ENCODE data around the gene HCLS1.
"Not testable (repeated sequence)": the region's sequence is repeated elsewhere in the genome, so short reads cannot be mapped to it uniquely, and the experiment has no call there.

Gene HCLS1

DNA sequence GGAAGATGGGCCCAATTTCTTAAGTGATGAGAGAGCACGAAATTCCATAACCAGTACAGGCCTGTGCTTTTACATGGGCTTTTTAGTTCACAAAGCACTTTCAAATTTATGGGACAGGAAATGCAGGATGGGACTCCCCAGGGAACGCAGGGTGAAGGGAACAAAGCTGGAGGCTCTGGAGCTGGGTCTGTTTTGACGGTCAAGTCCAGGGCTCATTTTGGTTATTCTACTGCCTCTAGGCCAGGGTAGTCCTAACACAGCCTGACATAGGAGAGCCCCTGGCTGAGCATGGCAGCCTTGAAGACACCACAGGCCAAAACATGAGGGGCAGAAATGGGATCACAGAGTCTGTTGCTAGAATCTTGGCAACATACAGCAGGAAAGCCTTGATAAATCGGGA lies 33.5 kb downstream of the HCLS1 start:
- no peaks in the 10 kb centered on the region for H3K36me3 ChIP-seq (ENCODE audit: insufficient read depth, low read length)
- no peaks in the 10 kb centered on the region for H3K27me3 ChIP-seq (ENCODE audit: control insufficient read depth in 1 of 2, insufficient read depth in 2 of 2, low read length in 2 of 2)
- no peak overlapping the region for H3K9ac ChIP-seq (ENCODE audit: low read length)
- no peak overlapping the region for H3K4me3 ChIP-seq (ENCODE audit: low read depth in 1 of 2, low read length in 2 of 2)
- H3K27ac ChIP-seq (ENCODE audit: low read depth, low read length): no peak overlapping the region
- no peaks in the 10 kb centered on the region for H3K9me3 ChIP-seq (ENCODE audit: low read length)
- H3K4me1 ChIP-seq (ENCODE audit: insufficient read depth, low read length): no peaks in the 10 kb centered on the region

DNA sequence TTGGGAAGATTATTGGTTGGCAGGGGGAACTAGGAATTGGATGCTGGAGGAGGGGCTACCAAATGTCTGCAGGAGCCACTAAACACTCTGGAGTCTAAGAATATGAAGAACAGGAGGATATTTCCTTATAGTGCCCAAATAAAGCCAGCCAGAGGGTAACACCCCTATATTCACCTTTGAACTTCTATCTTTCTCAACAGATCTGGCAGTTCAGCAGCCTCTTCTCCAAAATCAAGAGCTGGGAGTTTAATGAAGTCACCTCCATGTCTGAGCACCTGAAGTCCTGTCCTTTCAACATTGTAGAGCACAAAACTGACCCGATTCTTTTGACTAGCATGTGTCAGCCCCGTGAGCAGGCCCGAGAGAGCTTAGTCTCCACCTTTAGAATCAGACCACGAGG lies 34.2 kb downstream of the HCLS1 start:
- Histone ChIP-seq H3K9me3 (ENCODE audit: low read length) (no peaks in the 10 kb centered on the region), H3K4me1 (ENCODE audit: insufficient read depth, low read length) (no peaks in the 10 kb centered on the region), H3K36me3 (ENCODE audit: insufficient read depth, low read length) (no peaks in the 10 kb centered on the region), H3K4me3 (ENCODE audit: low read depth in 1 of 2, low read length in 2 of 2) (no peak overlapping the region), H3K27ac (ENCODE audit: low read depth, low read length) (no peak overlapping the region), H3K27me3 (ENCODE audit: control insufficient read depth in 1 of 2, insufficient read depth in 2 of 2, low read length in 2 of 2) (no peaks in the 10 kb centered on the region), H3K9ac (ENCODE audit: low read length) (no peak overlapping the region)

DNA sequence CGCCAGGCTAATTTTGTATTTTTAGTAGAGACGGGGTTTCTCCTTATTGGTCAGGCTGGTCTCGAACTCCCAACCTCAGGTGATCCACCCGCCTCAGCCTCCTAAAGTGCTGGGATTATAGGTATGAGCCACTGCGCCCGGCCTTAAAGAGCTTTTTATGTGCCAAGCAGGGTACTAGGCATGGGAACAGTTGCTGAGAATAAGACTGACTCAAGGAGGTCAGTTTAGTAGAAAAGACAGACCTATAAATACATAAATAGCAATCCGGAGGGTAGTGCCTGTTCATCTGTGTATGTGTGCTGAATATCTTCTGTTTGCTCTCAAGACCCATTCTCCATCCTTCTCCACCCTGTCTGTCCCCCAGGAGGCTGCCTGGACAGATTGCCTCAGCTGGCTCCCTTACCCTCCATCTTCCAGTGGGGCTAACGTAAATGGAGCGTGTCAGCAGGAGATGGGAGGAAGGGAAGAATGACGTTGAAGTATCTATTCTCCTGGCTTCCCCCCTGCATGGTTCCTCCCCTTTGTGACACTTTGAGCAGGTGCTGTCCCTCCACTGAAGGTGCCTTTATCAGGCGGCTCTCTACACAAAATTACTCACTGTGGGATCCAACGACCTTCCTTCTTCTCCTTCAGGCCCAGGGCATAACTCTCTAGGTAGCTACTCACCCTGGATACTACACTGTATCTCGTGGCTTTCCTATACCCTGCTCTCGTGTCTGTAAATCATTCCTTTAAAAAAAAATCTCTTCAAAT lies 36.4 kb downstream of the HCLS1 start:
- Histone ChIP-seq H3K4me3 (ENCODE audit: low read depth in 1 of 2, low read length in 2 of 2) (no peak overlapping the region), H3K27me3 (ENCODE audit: control insufficient read depth in 1 of 2, insufficient read depth in 2 of 2, low read length in 2 of 2) (no peaks in the 10 kb centered on the region), H3K36me3 (ENCODE audit: insufficient read depth, low read length) (no peaks in the 10 kb centered on the region), H3K9me3 (ENCODE audit: low read length) (no peaks in the 10 kb centered on the region), H3K4me1 (ENCODE audit: insufficient read depth, low read length) (no peaks in the 10 kb centered on the region), H3K27ac (ENCODE audit: low read depth, low read length) (no peak overlapping the region), H3K9ac (ENCODE audit: low read length) (no peak overlapping the region)

DNA sequence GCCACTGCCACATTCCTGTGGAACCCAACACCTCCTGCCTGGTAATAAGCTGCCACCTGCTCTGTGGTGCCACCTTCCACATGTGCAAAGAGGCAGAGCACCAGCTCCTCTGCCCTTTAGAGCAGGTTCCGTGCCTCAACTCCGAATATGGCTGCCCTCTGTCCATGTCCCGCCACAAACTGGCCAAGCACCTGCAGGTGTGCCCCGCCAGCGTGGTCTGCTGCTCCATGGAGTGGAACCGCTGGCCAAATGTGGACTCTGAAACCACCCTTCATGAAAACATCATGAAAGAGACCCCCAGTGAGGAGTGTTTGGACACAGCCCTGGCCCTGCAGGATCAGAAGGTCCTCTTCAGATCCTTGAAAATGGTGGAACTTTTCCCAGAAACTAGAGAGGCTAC lies 39.2 kb downstream of the HCLS1 start:
- Histone ChIP-seq H3K9me3 (ENCODE audit: low read length) (no peaks in the 10 kb centered on the region), H3K27ac (ENCODE audit: low read depth, low read length) (no peak overlapping the region)

DNA sequence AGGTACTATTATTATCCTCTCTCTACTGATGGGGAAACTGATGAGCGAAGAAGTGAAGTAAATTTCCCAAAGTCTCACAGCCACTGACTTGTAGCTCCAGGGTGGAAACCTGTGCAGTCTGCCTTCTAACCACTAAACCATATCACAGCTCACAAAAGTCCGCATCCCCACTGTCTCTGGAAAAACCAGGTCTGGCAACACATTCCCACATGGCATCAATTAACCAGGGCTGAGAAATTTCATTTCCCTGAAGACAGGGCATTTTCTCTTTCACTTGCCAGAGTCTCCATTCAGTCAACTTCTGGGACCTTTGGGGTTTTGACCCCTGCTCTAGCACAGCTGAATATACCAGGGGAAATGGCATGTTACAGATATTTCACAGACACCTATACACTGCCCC lies 41.0 kb downstream of the HCLS1 start:
- Histone ChIP-seq H3K9ac (ENCODE audit: low read length) (no peak overlapping the region), H3K27ac (ENCODE audit: low read depth, low read length) (no peak overlapping the region), H3K27me3 (ENCODE audit: control insufficient read depth in 1 of 2, insufficient read depth in 2 of 2, low read length in 2 of 2) (no peaks in the 10 kb centered on the region), H3K4me1 (ENCODE audit: insufficient read depth, low read length) (no peaks in the 10 kb centered on the region), H3K9me3 (ENCODE audit: low read length) (no peaks in the 10 kb centered on the region), H3K4me3 (ENCODE audit: low read depth in 1 of 2, low read length in 2 of 2) (no peak overlapping the region), H3K36me3 (ENCODE audit: insufficient read depth, low read length) (no peaks in the 10 kb centered on the region)

More for the DNA sequence above, 39.2 kb downstream of the HCLS1 start:
- no peaks in the 10 kb centered on the region for H3K4me1 ChIP-seq (ENCODE audit: insufficient read depth, low read length)
- no peak overlapping the region for H3K9ac ChIP-seq (ENCODE audit: low read length)
- no peak overlapping the region for H3K4me3 ChIP-seq (ENCODE audit: low read depth in 1 of 2, low read length in 2 of 2)
- H3K27me3 ChIP-seq (ENCODE audit: control insufficient read depth in 1 of 2, insufficient read depth in 2 of 2, low read length in 2 of 2): no peaks in the 10 kb centered on the region
- H3K36me3 ChIP-seq (ENCODE audit: insufficient read depth, low read length): no peaks in the 10 kb centered on the region

DNA sequence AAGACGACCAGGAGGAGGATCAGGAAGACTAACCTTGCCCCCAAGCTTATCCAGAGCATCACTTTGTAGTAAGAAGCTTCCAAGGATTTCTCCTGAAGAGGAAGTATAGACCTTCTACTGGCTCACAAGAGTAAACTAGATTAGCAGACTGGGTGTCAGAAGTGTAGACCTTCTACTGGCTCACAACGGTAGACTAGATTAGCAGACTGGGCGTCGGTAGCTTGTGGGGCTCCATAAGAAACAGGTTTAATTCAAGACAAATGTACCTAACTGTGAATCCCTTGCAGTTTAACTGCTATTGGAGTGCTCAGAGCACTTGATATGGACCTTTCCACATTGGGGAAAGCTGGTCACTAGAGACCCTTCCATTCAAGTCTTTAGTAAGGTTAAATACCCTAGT lies 54.6 kb downstream of the HCLS1 start:
- Histone ChIP-seq H3K9me3 (ENCODE audit: low read length) (no peaks in the 10 kb centered on the region), H3K4me3 (ENCODE audit: low read depth in 1 of 2, low read length in 2 of 2) (no peak overlapping the region), H3K27ac (ENCODE audit: low read depth, low read length) (no peak overlapping the region), H3K36me3 (ENCODE audit: insufficient read depth, low read length) (no peaks in the 10 kb centered on the region), H3K9ac (ENCODE audit: low read length) (no peak overlapping the region), H3K4me1 (ENCODE audit: insufficient read depth, low read length) (no peaks in the 10 kb centered on the region), H3K27me3 (ENCODE audit: control insufficient read depth in 1 of 2, insufficient read depth in 2 of 2, low read length in 2 of 2) (no peaks in the 10 kb centered on the region)

DNA sequence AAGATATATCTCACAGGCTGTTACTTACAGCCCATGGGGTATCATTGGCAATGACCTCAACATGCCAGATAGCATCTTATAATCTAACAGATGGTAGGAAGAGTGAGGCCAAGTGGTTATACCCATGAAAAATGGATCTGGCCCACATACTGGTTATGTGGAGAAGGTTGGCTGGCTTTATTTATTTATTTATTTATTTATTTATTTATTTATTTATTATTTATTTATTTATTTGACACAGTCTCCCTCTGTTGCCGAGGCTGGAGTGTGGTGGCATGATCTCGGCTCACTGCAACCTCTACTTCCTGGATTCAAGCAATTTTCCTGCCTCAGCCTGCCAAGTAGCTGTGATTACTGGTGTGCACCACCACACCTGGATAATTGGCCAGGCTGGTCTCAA lies 55.9 kb downstream of the HCLS1 start:
- Histone ChIP-seq H3K4me1 (ENCODE audit: insufficient read depth, low read length) (no peaks in the 10 kb centered on the region), H3K9me3 (ENCODE audit: low read length) (no peaks in the 10 kb centered on the region), H3K4me3 (ENCODE audit: low read depth in 1 of 2, low read length in 2 of 2) (no peak overlapping the region), H3K9ac (ENCODE audit: low read length) (no peak overlapping the region), H3K27me3 (ENCODE audit: control insufficient read depth in 1 of 2, insufficient read depth in 2 of 2, low read length in 2 of 2) (no peaks in the 10 kb centered on the region), H3K36me3 (ENCODE audit: insufficient read depth, low read length) (no peaks in the 10 kb centered on the region), H3K27ac (ENCODE audit: low read depth, low read length) (no peak overlapping the region)

DNA sequence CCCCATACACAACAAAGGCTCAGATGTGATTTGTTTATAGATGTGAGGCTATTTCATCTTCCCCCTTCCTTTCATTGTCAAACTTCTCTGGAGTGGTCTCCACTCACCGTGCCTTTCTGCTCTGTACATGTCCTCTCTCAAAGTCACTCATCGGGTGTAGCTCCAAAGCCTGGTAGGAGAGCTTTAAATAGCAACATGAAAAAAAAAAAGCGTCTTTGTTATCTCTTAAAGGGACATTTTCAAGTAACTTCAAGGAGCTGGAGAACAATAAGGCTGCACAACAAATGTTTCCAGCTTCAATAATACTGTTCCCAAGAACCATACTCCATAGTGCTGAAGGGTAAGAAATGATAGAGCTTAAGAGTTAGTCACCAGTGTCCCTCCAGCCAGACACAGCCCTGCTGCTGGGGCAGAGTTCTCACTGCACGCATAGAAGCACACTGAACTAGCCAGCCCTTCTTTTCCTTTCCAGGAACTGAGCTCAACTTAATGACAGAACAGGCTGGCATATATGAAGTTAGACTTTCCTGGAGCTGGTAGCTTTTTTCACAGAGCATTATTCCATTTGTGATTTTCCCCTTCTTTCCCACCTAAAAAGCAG lies 59.4 kb downstream of the HCLS1 start:
- Histone ChIP-seq H3K9ac (ENCODE audit: low read length) (no peak overlapping the region), H3K36me3 (ENCODE audit: insufficient read depth, low read length) (no peaks in the 10 kb centered on the region), H3K9me3 (ENCODE audit: low read length) (no peaks in the 10 kb centered on the region), H3K27me3 (ENCODE audit: control insufficient read depth in 1 of 2, insufficient read depth in 2 of 2, low read length in 2 of 2) (no peaks in the 10 kb centered on the region), H3K27ac (ENCODE audit: low read depth, low read length) (no peak overlapping the region), H3K4me1 (ENCODE audit: insufficient read depth, low read length) (no peaks in the 10 kb centered on the region), H3K4me3 (ENCODE audit: low read depth in 1 of 2, low read length in 2 of 2) (no peak overlapping the region)

DNA sequence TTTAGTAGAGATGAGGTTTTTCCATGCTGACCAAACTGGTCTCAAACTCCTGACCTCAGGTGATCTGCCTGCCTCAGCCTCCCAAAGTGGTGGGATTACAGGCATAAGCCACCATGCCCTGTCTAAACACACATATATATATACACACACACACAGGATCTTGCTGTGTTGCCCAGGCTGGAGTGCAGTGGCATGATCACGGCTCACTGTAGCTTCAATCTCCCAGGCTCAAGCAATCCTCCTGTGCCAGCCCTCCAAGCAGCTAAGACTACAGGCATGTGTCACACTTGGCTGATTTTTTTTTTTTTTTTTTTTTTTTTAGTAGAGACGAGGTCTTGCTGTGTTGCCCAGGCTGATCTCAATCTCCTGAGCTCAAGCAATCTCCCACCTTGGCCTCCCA lies 60.8 kb downstream of the HCLS1 start:
- not testable (repeated sequence) for H3K27me3 ChIP-seq (ENCODE audit: control insufficient read depth in 1 of 2, insufficient read depth in 2 of 2, low read length in 2 of 2); H3K4me3 ChIP-seq (ENCODE audit: low read depth in 1 of 2, low read length in 2 of 2); H3K9me3 ChIP-seq (ENCODE audit: low read length); H3K9ac ChIP-seq (ENCODE audit: low read length); H3K4me1 ChIP-seq (ENCODE audit: insufficient read depth, low read length); H3K27ac ChIP-seq (ENCODE audit: low read depth, low read length); H3K36me3 ChIP-seq (ENCODE audit: insufficient read depth, low read length)

DNA sequence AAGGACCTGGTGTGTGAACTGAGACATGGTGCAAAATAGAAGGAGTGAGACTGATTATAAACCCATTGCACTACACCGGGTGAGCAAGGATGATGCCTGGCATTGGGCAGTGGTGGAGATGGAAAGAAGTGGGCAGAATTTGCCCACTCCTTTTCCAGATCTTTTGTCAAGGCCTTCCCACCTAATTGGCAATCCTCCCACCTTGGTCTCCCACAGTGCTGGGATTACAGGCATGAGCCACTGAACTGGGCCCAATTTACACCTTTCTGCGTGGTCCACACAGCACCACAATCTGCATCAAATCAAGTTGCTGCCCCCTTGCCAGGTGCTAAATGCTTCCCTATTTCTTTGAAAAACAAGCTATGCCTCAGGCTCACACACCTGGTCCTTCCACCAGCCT lies 62.1 kb downstream of the HCLS1 start:
- Histone ChIP-seq H3K27me3 (ENCODE audit: control insufficient read depth in 1 of 2, insufficient read depth in 2 of 2, low read length in 2 of 2) (no peaks in the 10 kb centered on the region), H3K9me3 (ENCODE audit: low read length) (no peaks in the 10 kb centered on the region), H3K9ac (ENCODE audit: low read length) (no peak overlapping the region), H3K27ac (ENCODE audit: low read depth, low read length) (no peak overlapping the region), H3K4me1 (ENCODE audit: insufficient read depth, low read length) (no peaks in the 10 kb centered on the region), H3K4me3 (ENCODE audit: low read depth in 1 of 2, low read length in 2 of 2) (no peak overlapping the region), H3K36me3 (ENCODE audit: insufficient read depth, low read length) (no peaks in the 10 kb centered on the region)

DNA sequence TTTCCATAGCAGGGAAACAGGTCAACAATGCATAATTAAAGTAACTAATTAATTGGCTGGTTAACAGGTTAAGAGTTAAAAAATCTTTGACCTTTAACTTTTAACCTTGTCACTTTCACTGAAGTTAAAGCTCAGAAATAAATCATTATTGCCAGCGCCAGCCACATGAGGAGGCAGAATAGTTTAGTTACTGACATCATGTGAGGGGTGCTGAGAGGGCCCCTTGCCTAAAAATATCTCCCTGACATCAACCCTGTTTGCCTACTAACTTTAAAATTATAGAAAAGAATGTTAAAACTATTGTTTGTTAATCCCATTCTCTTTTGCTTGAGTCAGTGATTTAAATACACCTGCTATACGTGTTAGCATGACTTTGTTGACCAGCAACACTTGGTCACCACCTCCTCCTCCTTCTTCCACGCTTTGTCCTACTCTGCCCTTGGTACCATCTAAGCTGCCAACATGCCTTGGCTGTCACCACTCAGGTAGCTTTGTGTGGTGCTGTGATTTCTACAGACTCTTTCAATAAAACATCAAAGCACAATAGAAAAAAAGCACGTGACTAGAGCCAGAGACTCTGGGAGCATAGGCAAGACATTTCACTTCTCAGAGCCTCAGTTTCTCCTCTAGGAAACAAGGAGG lies 64.8 kb downstream of the HCLS1 start:
- Histone ChIP-seq H3K4me1 (ENCODE audit: insufficient read depth, low read length) (no peaks in the 10 kb centered on the region), H3K9me3 (ENCODE audit: low read length) (no peaks in the 10 kb centered on the region), H3K4me3 (ENCODE audit: low read depth in 1 of 2, low read length in 2 of 2) (no peak overlapping the region), H3K27me3 (ENCODE audit: control insufficient read depth in 1 of 2, insufficient read depth in 2 of 2, low read length in 2 of 2) (no peaks in the 10 kb centered on the region), H3K36me3 (ENCODE audit: insufficient read depth, low read length) (no peaks in the 10 kb centered on the region), H3K27ac (ENCODE audit: low read depth, low read length) (no peak overlapping the region), H3K9ac (ENCODE audit: low read length) (no peak overlapping the region)

DNA sequence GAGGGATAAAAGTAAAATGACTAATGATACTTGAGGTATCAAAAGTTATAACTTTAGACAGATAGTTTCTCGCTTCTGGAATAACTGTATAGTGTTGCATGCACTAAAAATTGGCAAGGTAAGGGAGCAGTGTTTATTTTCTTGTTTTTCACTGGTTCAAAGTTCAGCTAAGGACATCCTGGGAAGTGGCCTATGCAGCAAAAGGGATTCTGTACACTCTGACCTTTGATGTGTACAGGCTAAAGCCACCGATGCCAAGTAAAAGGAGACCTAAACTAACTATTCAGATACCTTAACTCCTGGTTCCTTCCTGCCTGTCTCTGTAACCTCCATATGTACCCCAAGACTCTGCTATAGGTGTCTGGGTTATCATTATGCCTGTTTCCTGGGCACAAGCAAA lies 65.9 kb downstream of the HCLS1 start:
- no peaks in the 10 kb centered on the region for H3K4me1 ChIP-seq (ENCODE audit: insufficient read depth, low read length)
- no peaks in the 10 kb centered on the region for H3K9me3 ChIP-seq (ENCODE audit: low read length)
- H3K9ac ChIP-seq (ENCODE audit: low read length): no peak overlapping the region
- no peaks in the 10 kb centered on the region for H3K27me3 ChIP-seq (ENCODE audit: control insufficient read depth in 1 of 2, insufficient read depth in 2 of 2, low read length in 2 of 2)
- no peak overlapping the region for H3K27ac ChIP-seq (ENCODE audit: low read depth, low read length)
- H3K36me3 ChIP-seq (ENCODE audit: insufficient read depth, low read length): no peaks in the 10 kb centered on the region
- no peak overlapping the region for H3K4me3 ChIP-seq (ENCODE audit: low read depth in 1 of 2, low read length in 2 of 2)

All from muscle layer of colon (tissue), 2 donors.